K562 (cell line): ENCODE data around the gene USB1. TPM values are rescaled to one million over a fixed set of nuclear protein-coding genes. Genes with fewer than 3 reads are reported as not detected.

Source experiments
- ATAC-seq: fragments of 200-7000 bp; cut with Tn5 transposase; 3 replicates; pipeline ENCODE4 v1.9.1; 2020; ENCODE audit warnings: moderate library complexity
- BruUV-seq: library from RNA; stranded (reverse); fragments of 400-500 nt; replicated peaks from 2 replicates; lab custom pipeline; 2021; lab: Mats Ljungman, UMichigan
- CTCF ChIA-PET: fragments of 300-600 bp; formaldehyde crosslinking; extraction: SDS; loops from one replicate; lab custom pipeline; 2021; ENCODE audit warnings: low intra/inter-chr PET ratio; lab: Yijun Ruan, JAX
- POLR2A ChIA-PET: fragments of 300-600, 350-650 bp; sonication (Branson Sonifier 250); formaldehyde crosslinking; extraction: SDS; loops from one replicate; lab custom pipeline; 2021; ENCODE audit warnings: antibody characterized with exemption, inconsistent platforms; lab: Yijun Ruan, JAX
- DNase-seq, 4 experiments: peaks; one replicate each; pipeline versions ENCODE4 v3.0.0 to v3.0.0-alpha.2; 2011 to 2018; ENCODE audit warnings: low spot score in 3 of 4, mixed read lengths in 3 of 4; ENCODE audit errors: extremely low read depth in 1 of 4
- FAIRE-seq: peaks from 2 replicates; lab custom pipeline; 2011; peaks lifted over from hg19 to GRCh38; lab: Jason Lieb, UNC
- H2AFZ ChIP-seq: 2 replicates; pipeline ENCODE4 v1.6.0; 2011; ENCODE audit warnings: low read depth, low read length, control low read depth, inconsistent platforms
- H3K27ac ChIP-seq: fragments of 200-600 bp; 3 replicates; pipeline ENCODE4 v1.8.0; 2011; ENCODE audit warnings: low read depth, mild to moderate bottlenecking, control low read depth, inconsistent platforms, low read length, moderate library complexity, mixed read lengths; ENCODE audit errors: extremely low read depth
- H3K27me3 ChIP-seq, 2 experiments: fragments of 300-600 bp in 1 of 2; 2 replicates in 1 of 2; 3 replicates in 1 of 2; pipeline versions ENCODE4 v1.6.0 to v1.8.0; 2011; ENCODE audit warnings: inconsistent platforms in 2 of 2, low read length in 2 of 2, mild to moderate bottlenecking in 1 of 2, mixed read lengths in 1 of 2, moderate library complexity in 1 of 2; ENCODE audit not compliant: control insufficient read depth in 2 of 2, insufficient read depth in 2 of 2
- H3K36me3 ChIP-seq: fragments of 300-600 bp; 3 replicates; pipeline ENCODE4 v1.8.0; 2011; ENCODE audit warnings: mild to moderate bottlenecking, low read length, inconsistent platforms; ENCODE audit not compliant: control insufficient read depth, insufficient read depth
- H3K4me1 ChIP-seq, 2 experiments: fragments of 200-600 bp in 1 of 2; replicated peaks in 1 of 2; 2 replicates in 1 of 2; 3 replicates in 1 of 2; pipeline versions ENCODE4 v1.5.1 to v1.8.0; 2011; ENCODE audit warnings: inconsistent platforms in 2 of 2, low read length in 2 of 2, mild to moderate bottlenecking in 1 of 2, mixed read lengths in 1 of 2, moderate library complexity in 1 of 2; ENCODE audit not compliant: control insufficient read depth in 2 of 2, insufficient read depth in 2 of 2
- H3K4me2 ChIP-seq: 2 replicates; pipeline ENCODE4 v1.6.1; 2011; ENCODE audit warnings: low read length, control low read depth, inconsistent platforms, mixed read lengths; ENCODE audit not compliant: insufficient read depth
- H3K4me3 ChIP-seq: fragments of 200-600 bp; sonication (generic), shearing (Covaris generic); 2 replicates; pipeline ENCODE4 v1.5.1; 2016; ENCODE audit warnings: control low read depth, inconsistent platforms
- H3K79me2 ChIP-seq: fragments of 200-600 bp; 3 replicates; pipeline ENCODE4 v1.8.0; 2011; ENCODE audit warnings: low read length, inconsistent platforms; ENCODE audit not compliant: control insufficient read depth, insufficient read depth
- H3K9ac ChIP-seq, 2 experiments: 2 replicates each; pipeline versions ENCODE4 v1.6.0 to v1.6.1; 2011; ENCODE audit warnings: low read depth in 2 of 2, low read length in 2 of 2, control low read depth in 1 of 2, inconsistent platforms in 1 of 2, mild to moderate bottlenecking in 1 of 2, mixed read lengths in 1 of 2; ENCODE audit not compliant: insufficient read depth in 1 of 2
- H3K9me1 ChIP-seq: one replicate; pipeline ENCODE4 v1.6.0; 2011; ENCODE audit warnings: inconsistent platforms, mild to moderate bottlenecking, low read length, moderate library complexity; ENCODE audit not compliant: control insufficient read depth, insufficient read depth
- H3K9me3 ChIP-seq: replicated peaks from 2 replicates; pipeline ENCODE4 v1.5.1; 2011; ENCODE audit warnings: low read depth, low read length, inconsistent platforms; ENCODE audit not compliant: control insufficient read depth, insufficient read depth
- H4K20me1 ChIP-seq: replicated peaks from 2 replicates; pipeline ENCODE4 v1.6.1; 2011; ENCODE audit warnings: low read length, inconsistent platforms, mixed read lengths; ENCODE audit not compliant: control insufficient read depth, insufficient read depth
- BCOR ChIP-seq: fragments of 450-650 bp; IDR thresholded peaks from 2 replicates; pipeline ENCODE4 v1.6.1; 2016
- FOXK1 ChIP-seq: sonication (generic); formaldehyde crosslinking; IDR thresholded peaks from 2 replicates; pipeline ENCODE4 v1.8.0; 2022; ENCODE audit warnings: missing genetic modification reagents, mild to moderate bottlenecking, borderline replicate concordance
- ZBTB17 ChIP-seq: fragments of 450-650 bp; formaldehyde crosslinking; IDR thresholded peaks from 2 replicates; pipeline ENCODE4 v1.4.0; 2020; ENCODE audit warnings: mild to moderate bottlenecking
- ZNF23 ChIP-seq: fragments of 250-450 bp; sonication (Bioruptor Pico); IDR thresholded peaks from 2 replicates; pipeline ENCODE4 v1.4.0; 2020; ENCODE audit warnings: mild to moderate bottlenecking
- ZNF354B ChIP-seq: fragments of 250-450 bp; sonication (Bioruptor Pico); IDR thresholded peaks from 2 replicates; pipeline ENCODE4 v1.4.0; 2020
- WGBS: fragments of 100-300 bp; shearing (Covaris generic); methylation state at CpG from one replicate; pipeline ENCODE4 v1.1.6; 2016; ENCODE audit warnings: low coverage, mixed read lengths; ENCODE audit not compliant: insufficient coverage; ENCODE audit errors: missing lambda C conversion rate; 5-methylcytosine and 5-hydroxymethylcytosine counted together
- in situ Hi-C: fragments of 300-500 bp; cut with MboI; formaldehyde crosslinking; loops from 4 replicates; pipeline ENCODE4 v1.15.0; 2018; ENCODE audit warnings: inconsistent platforms, mixed read lengths
- intact Hi-C: fragments of 100-400 bp; cut with micrococcal nuclease; formaldehyde crosslinking; loops from 2 replicates; pipeline ENCODE4 v1.14.2; 2022
- polyA plus RNA-seq, 8 experiments: library from polyadenylated mRNA; depleted of rRNA in 4 of 8; stranded (reverse) in 5 of 8; unstranded in 3 of 8; fragments of >200 nt; fragmentation: Nextera tagmentation in 2 of 8; fragmentation: Illumina TruSeq in 1 of 8; extraction: Ambion mirVana in 2 of 8; extraction: Trizol in 1 of 8; gene quantifications; 2 replicates each; pipeline versions ENCODE4 v1.2.1 to v1.2.3, GENCODE V29; 2011 to 2014; ENCODE audit warnings: inconsistent platforms in 1 of 8, missing spikeins in 1 of 8
- total RNA-seq, 7 experiments: library from RNA; depleted of rRNA in 6 of 7; stranded (reverse); fragments of >200 nt in 6 of 7; fragmentation: Illumina TruSeq in 2 of 7; extraction: Trizol in 2 of 7; gene quantifications; 2 replicates each; pipeline versions ENCODE4 v1.2.1 to v1.2.3, GENCODE V29; 2011 to 2021; ENCODE audit warnings: low replicate concordance in 1 of 7
- TF ChIP-seq, protein P1 (sequence below), 2 experiments: fragments of 450-650 bp; IDR thresholded peaks; 2 replicates each; pipeline ENCODE4 v1.6.1; 2016

The USB1 gene
- total and polyA plus RNA-seq, 9 of the 15 experiments (the other 6 are each of a cell fraction or from before 2014, with no cell fraction given) = 11.6 to 73.6 (median 19.4) TPM

DNA sequence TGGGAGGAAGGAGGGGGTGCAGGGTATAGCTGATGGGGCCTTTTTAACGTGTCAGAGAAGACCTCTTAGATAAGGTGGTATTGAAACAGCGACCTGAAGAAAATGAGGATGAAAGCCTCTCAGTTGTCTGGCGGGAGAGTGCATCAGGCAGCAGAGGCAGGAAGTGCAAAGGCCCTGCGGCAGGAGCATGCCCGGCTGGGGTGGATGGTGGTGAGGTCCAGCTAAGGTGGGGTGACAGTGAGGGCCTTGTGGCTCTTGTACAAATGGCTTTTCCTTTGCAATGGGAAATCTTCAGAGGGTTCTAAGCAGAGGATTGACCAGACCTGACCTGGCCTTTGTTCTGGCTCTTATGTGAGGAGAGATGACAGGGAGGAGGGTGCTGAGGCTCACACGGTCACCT is 35.7 kb downstream of the USB1 start:
- Histone ChIP-seq H3K9me1 (peaks cover 16% of the 10 kb centered on the region), H3K4me2 (no peak overlapping the region), H4K20me1 (peaks cover 17% of the 10 kb centered on the region), H3K79me2 (peaks cover 3% of the 10 kb centered on the region; the same call in 1 of the 3 replicates), H3K9ac (no peak overlapping the region), H3K4me1 (peaks cover 33 to 53% of the 10 kb centered on the region in 2 experiments), H2AFZ (no peak overlapping the region), H3K9me3 (no peaks in the 10 kb centered on the region), H3K27ac (no peak overlapping the region), H3K4me3 (no peak overlapping the region), H3K27me3 (no peaks in the 10 kb centered on the region), H3K36me3 (peaks cover 33% of the 10 kb centered on the region; the same call in 2 of the 3 replicates)
- TF ChIP-seq BCOR (0 out of 2 replicates have a peak, but pooled peaks have one; percentile 18), FOXK1 (CRISPR knock-in tag) (no peak)
- 70% methylated on average over 6 of the region's 6 CpGs for whole genome bisulfite sequencing
- CTCF ChIA-PET = no interaction called here
- no peak for ATAC-seq
- no peak for FAIRE-seq
- DNase-seq = no peak
- in situ Hi-C loops = no loop called here
- intact Hi-C loops = no loop called here
- POLR2A ChIA-PET = interaction anchor here (0.9 kb wide), 1 partner anchor 476 kb away, joined by 3 read pairs; no protein-coding TSS in a partner anchor
- no TSS peak for BruUV-seq

DNA sequence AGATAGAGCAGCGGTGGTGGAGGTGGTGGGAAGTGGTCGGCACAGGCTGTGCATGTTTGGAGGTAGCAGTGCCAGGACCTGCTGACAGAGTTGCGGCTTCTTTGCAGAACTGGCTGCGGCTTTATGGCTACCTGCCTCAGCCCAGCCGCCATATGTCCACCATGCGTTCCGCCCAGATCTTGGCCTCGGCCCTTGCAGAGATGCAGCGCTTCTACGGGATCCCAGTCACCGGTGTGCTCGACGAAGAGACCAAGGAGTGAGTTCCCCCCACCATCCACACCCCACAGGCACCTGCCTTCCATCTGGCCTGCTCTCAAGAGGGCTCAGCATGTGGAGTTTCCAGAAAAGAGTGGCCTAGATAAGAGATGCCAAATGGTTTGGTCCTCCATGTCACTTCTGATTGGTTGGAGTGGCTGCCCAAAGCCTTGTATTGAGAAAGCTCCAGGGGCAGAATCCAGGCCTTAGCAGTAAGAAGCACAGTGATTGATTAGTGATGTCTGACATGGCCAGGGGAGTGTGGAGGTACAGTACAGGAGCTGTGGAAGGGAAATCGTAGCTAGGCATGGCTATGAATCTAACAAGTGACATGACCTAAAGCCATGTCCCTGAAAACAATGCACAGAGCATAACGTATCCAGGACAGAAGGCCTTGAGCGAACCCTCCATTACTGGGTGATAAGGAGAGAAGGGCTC is 36.3 kb downstream of the USB1 start:
- CTCF ChIA-PET = no interaction called here
- H3K27ac ChIP-seq = no peak overlapping the region
- peaks cover 30 to 50% of the 10 kb centered on the region in 2 experiments for H3K4me1 ChIP-seq
- intact Hi-C loops (no loop called here), in situ Hi-C loops (no loop called here)
- H3K36me3 ChIP-seq = peaks cover 34% of the 10 kb centered on the region; the same call in 2 of the 3 replicates
- peaks cover 13% of the 10 kb centered on the region for H3K9me1 ChIP-seq
- no peak overlapping the region for H2AFZ ChIP-seq
- peaks cover 3% of the 10 kb centered on the region; the same call in 1 of the 3 replicates for H3K79me2 ChIP-seq
- FAIRE-seq = no peak
- WGBS = 90% methylated on average over 16 of the region's 16 CpGs
- no peaks in the 10 kb centered on the region for H3K27me3 ChIP-seq
- BruUV-seq = no TSS peak
- no peaks in the 10 kb centered on the region for H3K9me3 ChIP-seq
- peak overlapping the region in 1 of 2 experiments; percentile 22; a peak in 1 of 4 replicates for H3K9ac ChIP-seq
- no peak for TF ChIP-seq ZNF354B (CRISPR knock-in tag)
- TF ChIP-seq ZBTB17 (CRISPR knock-in tag) = peak; percentile 93
- TF ChIP-seq, protein P1, sequence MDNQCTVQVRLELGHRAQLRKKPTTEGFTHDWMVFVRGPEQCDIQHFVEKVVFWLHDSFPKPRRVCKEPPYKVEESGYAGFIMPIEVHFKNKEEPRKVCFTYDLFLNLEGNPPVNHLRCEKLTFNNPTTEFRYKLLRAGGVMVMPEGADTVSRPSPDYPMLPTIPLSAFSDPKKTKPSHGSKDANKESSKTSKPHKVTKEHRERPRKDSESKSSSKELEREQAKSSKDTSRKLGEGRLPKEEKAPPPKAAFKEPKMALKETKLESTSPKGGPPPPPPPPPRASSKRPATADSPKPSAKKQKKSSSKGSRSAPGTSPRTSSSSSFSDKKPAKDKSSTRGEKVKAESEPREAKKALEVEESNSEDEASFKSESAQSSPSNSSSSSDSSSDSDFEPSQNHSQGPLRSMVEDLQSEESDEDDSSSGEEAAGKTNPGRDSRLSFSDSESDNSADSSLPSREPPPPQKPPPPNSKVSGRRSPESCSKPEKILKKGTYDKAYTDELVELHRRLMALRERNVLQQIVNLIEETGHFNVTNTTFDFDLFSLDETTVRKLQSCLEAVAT (IDR thresholded peaks at IDR 0.05) = peak in 1 of 2 experiments; percentile 64; a peak in 1 of 4 replicates
- TF ChIP-seq ZNF23 (CRISPR knock-in tag) = peak; percentile 95
- TF ChIP-seq, all 486 proteins: peak for 3
- Histone ChIP-seq H3K4me2 (no peak overlapping the region), H4K20me1 (peaks cover 17% of the 10 kb centered on the region), H3K4me3 (no peak overlapping the region)
- POLR2A ChIA-PET = no interaction called here
- DNase-seq (no peak), ATAC-seq (no peak)
